GM21515 (cell line): Measurements from ENCODE around the gene RNF14.
A peak's percentile ranks its signal among the peaks of the same experiment; 100 is the strongest.
"Not testable (repeated sequence)": the region's sequence is repeated elsewhere in the genome, so short reads cannot be mapped to it uniquely, and the experiment has no call there.

Source experiments
- ATAC-seq: cut with Tn5 transposase; IDR thresholded peaks from one replicate; pipeline ENCODE4 v1.9.1; 2021; ENCODE audit not compliant: unreplicated experiment

RNF14 gene

DNA sequence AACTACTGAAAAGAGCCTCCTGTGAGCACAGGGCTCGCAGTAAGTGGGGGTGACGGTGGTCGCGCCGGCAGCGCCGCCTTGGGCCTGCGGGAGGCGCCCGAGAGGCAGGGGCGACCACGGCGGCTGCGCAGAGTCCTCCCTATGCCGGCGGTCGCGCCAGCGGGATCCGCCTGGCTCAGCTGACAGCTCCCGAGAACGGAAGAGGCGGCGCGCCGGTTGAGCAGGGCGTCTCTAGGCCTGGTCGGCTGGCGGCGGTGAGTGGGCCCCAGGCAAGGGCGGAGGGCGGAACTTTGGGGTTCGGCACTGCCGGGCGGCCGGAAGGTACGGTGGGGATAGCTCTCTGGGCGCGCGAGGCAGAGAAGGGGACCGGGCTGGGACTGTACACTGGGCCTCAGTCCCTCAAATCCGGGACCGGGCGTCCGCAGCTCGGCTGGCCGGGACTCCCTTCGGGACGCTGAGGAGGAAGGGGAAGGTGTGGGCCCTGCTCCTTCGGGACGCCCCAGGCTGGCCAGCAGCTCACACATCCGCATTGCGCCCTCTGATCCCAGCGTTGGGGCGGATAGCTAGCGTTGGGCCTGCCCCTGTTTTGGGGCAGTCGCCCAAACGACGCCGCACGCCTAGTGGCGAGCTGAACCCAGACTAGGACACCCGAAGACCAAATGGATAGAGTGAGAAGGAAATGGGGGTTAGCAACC is at the start of gene RNF14:
RNF14 (plus strand) TSS at position 192 of the 695 bp plus-strand sequence. CDS start 4,484 bp downstream, outside the sequence.
- ATAC-seq: peak; percentile 92

GRCh38 chr5:141919218-141920119 is 49.4 kb upstream of the RNF14 start:
- ATAC-seq: no peak

DNA sequence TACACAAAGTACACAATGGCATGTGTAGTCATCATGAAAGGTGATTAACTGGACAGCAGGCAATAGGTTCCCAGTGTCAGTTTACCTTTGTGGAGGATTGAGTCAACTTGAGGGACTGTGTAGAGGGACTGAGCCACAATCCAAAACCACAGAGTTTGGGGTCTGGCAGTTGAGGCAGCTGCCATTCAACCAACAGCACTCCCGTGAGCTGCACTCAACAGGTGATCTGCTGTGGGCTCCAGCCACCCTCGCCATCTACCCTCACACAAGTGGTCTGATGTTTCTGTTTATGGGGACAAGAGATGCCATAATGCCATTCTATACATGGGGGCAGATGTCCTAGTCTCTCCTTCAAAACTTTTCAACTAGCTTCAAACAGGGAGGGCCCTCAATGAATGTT is 48.1 kb upstream of the RNF14 start:
- ATAC-seq: no peak

GRCh38 chr5:141922827-141923447 is 46.0 kb upstream of the RNF14 start:
- ATAC-seq: not testable (repeated sequence)

DNA sequence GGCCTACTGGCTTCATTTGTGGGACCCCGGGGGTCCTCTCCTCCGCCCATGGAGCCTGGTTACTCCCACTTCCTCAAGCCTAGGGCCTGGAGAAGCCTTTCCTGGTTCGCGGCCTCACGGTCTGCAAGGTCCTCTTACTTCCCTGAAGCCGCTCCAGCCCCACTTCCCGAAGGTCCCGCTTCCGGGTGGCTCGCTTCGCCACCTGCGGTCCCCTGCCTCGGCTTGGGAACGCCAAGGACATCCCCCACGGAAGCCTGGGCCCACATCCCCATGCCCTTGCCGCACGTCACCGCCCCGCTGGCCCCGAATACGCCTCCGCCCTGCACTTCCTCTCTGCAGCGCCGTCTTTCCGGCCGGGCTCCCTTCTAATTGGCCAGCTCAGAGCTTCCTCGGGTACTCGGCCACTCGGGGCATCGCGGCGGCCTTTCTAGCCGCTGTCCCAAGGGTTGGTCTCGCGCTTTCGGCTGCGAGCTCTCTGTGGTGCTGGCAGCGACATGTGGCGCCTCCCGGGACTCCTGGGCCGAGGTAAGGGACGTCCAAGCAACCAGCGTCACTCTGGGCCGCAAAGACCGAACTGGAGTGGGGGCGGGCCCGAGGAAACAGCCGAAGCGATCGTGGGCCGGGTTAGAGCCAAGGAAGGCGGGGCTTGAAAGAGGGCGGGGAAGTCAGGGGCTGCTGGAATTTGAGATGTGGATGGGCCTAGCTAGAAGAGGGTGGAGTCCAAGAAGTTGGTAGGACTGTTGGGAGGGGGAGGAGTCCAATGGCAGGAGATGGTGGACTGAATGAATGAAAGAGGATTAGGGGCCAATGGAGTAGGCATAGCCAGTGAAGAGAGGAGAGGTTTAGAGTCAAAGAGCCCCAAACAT is 45.2 kb upstream of the RNF14 start, which contains the start of gene DELE1:
DELE1 (plus strand) TSS at position 424 of the 866 bp plus-strand sequence; CDS start at position 495, 71 bp downstream.
- ATAC-seq: peak; percentile 97

DNA sequence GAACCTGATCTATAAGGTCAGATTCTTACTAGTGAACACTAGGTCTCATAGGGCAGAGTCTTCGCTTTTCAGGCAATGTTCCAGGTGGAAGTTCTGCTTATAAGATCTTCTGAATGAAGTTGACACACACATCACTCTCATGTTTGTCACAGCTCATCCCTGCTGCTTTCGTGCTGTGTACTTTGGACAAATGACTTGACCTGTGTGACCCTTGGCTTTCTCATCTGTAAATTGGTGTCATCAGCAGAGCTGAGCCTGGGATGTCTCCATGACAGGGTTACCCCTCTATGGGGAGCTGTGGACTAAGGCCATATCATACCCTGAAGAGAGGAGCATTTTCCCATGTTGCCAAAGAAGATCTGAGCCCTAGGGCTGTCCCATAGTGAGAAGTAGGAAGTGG is 42.5 kb upstream of the RNF14 start:
- no peak for ATAC-seq

GRCh38 chr5:141928051-141928450 is 40.9 kb upstream of the RNF14 start:
- ATAC-seq: no peak

DNA sequence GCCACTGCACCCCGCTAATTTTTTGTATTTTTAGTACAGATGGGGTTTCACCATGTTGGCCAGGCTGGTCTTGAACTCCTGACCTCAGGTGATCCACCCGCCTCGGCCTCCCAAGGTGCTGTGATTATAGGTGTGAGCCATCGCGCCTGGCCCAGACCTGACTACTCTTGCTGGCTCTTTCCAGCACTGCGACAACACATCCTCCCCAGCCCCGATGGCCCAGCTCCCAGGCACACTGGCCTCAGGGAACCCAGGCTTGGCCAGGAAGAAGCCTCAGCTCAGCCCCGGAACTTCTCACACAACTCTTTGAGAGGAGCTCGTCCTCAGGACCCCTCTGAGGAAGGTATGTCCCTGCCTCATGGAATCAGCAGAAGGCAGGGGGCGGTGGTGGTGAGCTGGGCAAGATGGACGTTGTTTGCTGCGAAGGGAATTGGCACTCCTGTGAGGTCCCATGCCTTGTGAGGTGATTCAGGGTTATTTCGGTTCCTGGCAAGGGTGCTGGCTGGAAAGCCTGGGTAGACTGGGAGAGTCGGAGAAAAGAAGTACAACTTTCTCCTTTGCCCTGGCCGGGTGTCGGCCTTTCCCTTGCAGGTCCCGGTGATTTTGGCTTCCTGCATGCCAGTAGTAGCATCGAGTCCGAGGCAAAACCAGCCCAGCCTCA is 39.4 kb upstream of the RNF14 start:
- no peak for ATAC-seq

- ATAC-seq: no peak
These were observed 37.2 kb upstream of the RNF14 start for GRCh38 chr5:141931694-141932093.

DNA sequence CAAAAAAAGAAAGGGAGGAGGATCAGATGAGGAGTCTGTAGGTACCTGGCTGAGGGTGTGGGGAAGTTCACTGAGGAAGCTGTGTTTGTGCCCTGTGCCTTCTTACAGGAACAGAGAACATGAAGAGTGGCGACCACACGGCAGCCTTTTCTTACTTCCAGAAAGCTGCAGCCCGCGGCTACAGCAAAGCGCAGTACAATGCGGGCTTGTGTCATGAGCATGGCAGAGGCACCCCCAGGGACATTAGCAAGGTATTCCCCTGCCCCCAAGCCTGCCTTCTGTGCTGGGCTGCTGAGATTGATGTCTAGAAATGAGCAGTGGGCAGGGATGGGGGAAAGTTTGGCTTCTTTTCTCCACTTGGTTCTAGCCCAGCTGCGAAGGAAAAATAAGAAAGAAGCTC is 35.8 kb upstream of the RNF14 start:
- ATAC-seq: no peak

DNA sequence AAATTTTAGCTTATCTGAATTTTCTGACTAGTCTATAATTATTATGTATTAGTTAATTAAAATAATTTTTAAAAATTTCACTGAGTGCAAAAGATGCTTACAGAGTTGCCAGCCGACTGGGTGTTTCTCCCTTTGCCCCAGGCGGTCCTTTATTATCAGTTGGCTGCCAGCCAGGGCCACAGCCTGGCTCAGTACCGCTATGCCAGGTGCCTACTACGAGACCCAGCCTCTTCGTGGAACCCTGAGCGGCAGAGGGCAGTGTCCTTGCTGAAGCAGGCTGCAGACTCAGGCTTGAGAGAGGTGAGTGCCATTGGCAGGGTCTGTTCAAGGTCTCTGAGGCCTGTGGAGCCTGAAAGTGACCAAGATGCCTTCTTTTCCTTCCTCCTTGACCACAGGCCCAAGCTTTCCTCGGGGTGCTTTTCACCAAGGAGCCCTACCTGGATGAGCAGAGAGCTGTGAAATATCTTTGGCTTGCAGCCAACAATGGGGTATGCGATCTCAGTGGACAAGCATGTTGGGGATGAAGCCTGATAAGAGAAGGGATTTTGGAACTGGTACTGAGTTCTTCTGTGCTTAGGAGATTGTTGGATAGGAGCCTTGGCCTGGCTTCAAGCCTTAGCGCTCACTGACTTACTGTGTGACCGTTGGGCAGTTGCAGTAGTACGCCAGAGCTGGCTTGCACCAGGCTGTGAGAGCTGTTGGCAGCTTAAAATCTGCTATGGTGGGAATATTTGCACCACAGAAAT is 34.6 kb upstream of the RNF14 start:
- no peak for ATAC-seq

- no peak for ATAC-seq
These were observed 33.4 kb upstream of the RNF14 start for GRCh38 chr5:141935538-141935937.

DNA sequence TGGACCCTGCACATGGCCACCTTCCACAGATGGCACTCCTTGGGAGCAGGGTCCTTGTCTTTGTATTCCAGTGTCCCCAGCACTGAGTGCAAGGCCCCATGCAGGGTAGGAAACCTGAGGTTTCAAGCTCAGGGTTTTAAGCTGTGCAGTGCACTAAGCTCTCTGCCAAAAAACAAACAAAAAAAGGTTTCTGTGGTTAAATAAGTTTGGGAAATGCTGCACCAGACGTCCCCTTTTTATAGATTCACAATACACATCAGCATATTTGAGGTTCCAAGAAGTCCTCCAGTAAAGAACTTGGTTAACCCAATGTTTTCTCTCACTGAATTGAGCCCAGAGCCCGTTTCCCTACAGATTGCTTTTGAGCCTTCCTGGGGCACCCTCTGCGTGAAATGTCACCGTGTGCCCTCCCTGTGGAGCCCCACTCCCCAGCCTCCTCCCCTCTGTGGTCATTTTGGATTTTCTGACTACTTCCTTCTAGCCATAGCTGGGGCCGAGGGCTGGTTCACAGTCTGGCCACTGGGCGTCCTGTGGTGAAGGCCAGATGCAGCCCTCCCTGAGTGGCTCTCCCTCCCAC is 28.1 kb upstream of the RNF14 start:
- ATAC-seq: no peak

DNA sequence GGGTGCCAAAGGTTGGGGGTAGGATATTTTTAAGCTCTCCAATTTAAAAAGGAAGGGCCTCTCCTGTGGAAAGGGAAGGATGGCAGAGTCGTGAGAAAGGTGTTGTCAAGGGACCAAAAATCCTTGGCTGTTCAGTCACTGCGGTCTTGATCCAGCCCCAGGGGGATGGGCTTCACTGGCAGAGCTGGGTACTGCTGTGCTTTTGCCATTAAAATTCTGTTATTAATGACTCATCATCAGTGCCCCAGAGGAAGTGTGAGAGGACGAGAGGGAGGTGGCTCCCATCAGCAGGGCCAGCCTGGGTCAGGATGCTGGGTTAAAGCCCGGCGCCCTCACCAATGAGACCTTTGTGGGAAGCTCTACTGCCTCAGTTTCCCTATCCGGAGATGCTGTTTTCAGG is 27.6 kb upstream of the RNF14 start:
- no peak for ATAC-seq

GRCh38 chr5:141941779-141942178 is 27.1 kb upstream of the RNF14 start:
- no peak for ATAC-seq

GRCh38 chr5:141942185-141942857 is 26.6 kb upstream of the RNF14 start:
- ATAC-seq: no peak

DNA sequence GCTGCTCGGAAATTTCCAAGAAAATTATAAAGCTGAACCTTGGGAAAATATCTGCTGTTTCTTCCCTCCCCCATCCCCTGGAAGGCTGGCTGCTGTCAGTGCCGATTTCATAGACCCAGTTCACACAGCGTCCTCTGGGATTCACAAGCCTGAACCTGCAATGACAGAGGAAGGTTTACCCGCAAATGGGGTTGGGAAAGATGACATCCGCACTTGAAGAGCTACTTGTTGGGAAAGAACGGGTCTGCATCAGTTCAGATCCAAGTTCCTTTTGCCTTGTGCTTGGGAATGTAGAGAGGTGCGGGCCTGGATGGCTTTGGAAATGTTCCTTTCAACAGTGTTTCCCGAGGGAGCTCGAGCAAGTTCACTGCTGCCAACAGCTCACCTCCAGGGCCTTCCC is 24.8 kb upstream of the RNF14 start:
- no peak for ATAC-seq

DNA sequence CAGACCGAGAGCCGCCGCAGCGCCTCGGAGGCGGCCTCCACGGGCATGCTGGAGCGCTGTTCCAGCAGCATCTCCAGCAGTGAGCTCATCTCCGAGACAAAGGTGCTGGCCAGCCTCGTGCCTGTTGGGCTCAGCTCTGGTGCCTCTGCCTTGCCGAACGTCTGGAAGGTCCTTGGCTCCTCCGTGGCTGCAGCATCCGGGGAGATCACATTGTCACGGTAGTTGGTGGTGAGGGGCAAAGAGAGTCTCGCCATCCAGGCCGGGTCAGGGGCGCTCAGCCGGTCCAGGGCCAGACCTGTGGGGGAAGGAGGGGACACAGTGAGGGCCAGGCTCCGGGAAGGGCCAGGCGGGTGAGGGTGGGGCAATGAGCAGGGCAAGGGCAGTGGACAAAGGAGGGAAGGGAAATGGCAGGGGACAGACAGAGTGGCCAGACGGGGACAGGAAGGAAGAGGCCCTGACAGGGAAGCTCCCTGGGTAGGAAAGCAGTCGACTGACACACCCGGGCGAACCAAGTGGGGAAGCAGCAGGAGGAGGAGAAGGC is 23.3 kb upstream of the RNF14 start:
- ATAC-seq: no peak
